NCI-H128 (cell line): ENCODE results near the gene GPR17.

ENCODE experiments used
- DNase-seq: peaks from one replicate; lab custom pipeline; 2025; ENCODE audit not compliant: unreplicated experiment; lab: John Stamatoyannopoulos, UW

GPR17 gene

GRCh38 chr2:127670055-127670956 lies 24.4 kb downstream of the GPR17 start:
- no peak for DNase-seq

- no peak for DNase-seq
Measured at GRCh38 chr2:127670957-127671290, 25.0 kb downstream of the GPR17 start.

- DNase-seq, result no peak
Measured at GRCh38 chr2:127671557-127672302, 25.8 kb downstream of the GPR17 start.

- no peak for DNase-seq
Measured at GRCh38 chr2:127672341-127673224, 26.6 kb downstream of the GPR17 start.

GRCh38 chr2:127673291-127674069 lies 27.5 kb downstream of the GPR17 start:
- DNase-seq, result no peak

- DNase-seq, result no peak
Measured at GRCh38 chr2:127674241-127675209, 28.6 kb downstream of the GPR17 start.

- DNase-seq, result no peak
Measured at GRCh38 chr2:127675331-127676261, 29.6 kb downstream of the GPR17 start, which contains the start of gene LIMS2. Gene LIMS2 (minus strand): TSS chr2:127675530. CDS start chr2:127675024, 506 bp downstream.

GRCh38 chr2:127676906-127677305 lies 31.0 kb downstream of the GPR17 start:
- no peak for DNase-seq

GRCh38 chr2:127678531-127678930 lies 32.6 kb downstream of the GPR17 start:
- DNase-seq, result no peak

GRCh38 chr2:127678991-127679390 lies 33.0 kb downstream of the GPR17 start:
- DNase-seq, result no peak

- DNase-seq, result no peak
Measured at GRCh38 chr2:127679680-127680361, 33.9 kb downstream of the GPR17 start.

GRCh38 chr2:127680706-127681287 lies 34.8 kb downstream of the GPR17 start:
- no peak for DNase-seq

GRCh38 chr2:127681288-127681804 lies 35.4 kb downstream of the GPR17 start:
- no peak for DNase-seq

- no peak for DNase-seq
Measured at GRCh38 chr2:127681976-127682857, 36.3 kb downstream of the GPR17 start.

GRCh38 chr2:127683056-127683455 lies 37.1 kb downstream of the GPR17 start:
- no peak for DNase-seq

GRCh38 chr2:127683757-127684156 lies 37.8 kb downstream of the GPR17 start:
- DNase-seq, result no peak
